Measurements from ENCODE around the gene TFCP2. TPM values are rescaled to one million over a fixed set of nuclear protein-coding genes. Genes with fewer than 3 reads are reported as not detected.

The TFCP2 gene
- total and polyA plus RNA-seq, 2 of the 13 experiments (the other 11 are each of a cell fraction or from before 2014, with no cell fraction given): 7.6 to 10.0 TPM

DNA sequence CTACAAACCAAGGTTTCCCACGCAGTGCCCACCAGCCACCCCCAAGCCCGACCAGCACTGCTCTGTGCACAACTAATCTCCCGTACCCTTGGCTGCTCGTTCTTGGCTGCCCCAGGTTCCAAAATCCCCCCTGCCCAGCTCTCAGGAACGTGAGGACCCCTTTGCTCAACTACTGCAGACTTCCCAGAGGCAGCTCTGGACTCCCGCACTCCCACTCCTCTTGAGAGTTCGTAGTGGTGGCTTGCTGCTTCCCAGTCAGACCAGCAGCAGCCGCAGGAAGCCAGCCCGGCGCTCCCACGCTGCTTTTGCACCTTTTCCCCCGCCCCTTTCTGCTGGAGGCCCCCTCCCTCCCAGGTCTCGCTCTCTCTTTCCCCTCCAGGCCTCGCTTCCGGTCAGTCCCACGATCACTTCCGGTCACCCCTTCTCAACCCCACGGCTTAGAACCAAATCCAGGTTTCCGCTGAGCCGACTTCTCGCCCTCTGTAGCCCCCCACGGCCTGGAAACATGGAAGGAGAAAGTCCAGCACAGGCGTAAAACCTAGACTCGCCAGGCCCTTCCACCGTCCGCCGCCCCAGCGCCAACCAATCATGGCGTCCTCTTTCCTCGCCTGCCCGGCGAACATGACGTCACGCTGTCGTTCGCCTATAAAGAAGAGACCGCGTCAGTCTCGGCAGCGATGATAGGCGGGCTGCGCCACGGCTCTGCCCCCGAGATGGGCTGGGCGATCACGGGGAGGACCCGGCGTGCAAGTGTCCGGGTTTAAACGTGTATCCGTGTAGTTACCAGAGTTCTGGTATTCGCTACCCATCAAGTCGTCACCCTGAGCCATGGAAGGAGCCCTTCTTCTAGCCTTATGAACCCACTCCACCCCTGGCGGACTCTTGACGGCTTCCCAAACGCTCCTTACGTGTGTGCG is at the start of gene TFCP2 (continued):
- TF ChIP-seq, protein P1, sequence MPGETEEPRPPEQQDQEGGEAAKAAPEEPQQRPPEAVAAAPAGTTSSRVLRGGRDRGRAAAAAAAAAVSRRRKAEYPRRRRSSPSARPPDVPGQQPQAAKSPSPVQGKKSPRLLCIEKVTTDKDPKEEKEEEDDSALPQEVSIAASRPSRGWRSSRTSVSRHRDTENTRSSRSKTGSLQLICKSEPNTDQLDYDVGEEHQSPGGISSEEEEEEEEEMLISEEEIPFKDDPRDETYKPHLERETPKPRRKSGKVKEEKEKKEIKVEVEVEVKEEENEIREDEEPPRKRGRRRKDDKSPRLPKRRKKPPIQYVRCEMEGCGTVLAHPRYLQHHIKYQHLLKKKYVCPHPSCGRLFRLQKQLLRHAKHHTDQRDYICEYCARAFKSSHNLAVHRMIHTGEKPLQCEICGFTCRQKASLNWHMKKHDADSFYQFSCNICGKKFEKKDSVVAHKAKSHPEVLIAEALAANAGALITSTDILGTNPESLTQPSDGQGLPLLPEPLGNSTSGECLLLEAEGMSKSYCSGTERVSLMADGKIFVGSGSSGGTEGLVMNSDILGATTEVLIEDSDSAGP (CRISPR knock-in tag; IDR thresholded peaks at IDR 0.05; ENCODE audit: borderline replicate concordance): peak; percentile 87
- TF ChIP-seq HDAC1 (CRISPR knock-in tag; IDR thresholded peaks at IDR 0.05) (peak; percentile 89), SP2 (CRISPR knock-in tag; IDR thresholded peaks at IDR 0.05) (peak; percentile 90), ZFP36L1 (CRISPR knock-in tag; IDR thresholded peaks at IDR 0.05) (no peak), CBFB (CRISPR knock-in tag; IDR thresholded peaks at IDR 0.05) (no peak), ZFP62 (CRISPR knock-in tag; IDR thresholded peaks at IDR 0.05) (no peak), CHD4 (IDR thresholded peaks at IDR 0.05; ENCODE audit: borderline replicate concordance, low read length) (no peak), ZHX1 (CRISPR knock-in tag; IDR thresholded peaks at IDR 0.05; ENCODE audit: low read depth) (peak; percentile 100), ZNF263 (CRISPR knock-in tag; IDR thresholded peaks at IDR 0.05) (no peak; the same call in 1 of the 2 replicates)
- TF ChIP-seq, protein P2, sequence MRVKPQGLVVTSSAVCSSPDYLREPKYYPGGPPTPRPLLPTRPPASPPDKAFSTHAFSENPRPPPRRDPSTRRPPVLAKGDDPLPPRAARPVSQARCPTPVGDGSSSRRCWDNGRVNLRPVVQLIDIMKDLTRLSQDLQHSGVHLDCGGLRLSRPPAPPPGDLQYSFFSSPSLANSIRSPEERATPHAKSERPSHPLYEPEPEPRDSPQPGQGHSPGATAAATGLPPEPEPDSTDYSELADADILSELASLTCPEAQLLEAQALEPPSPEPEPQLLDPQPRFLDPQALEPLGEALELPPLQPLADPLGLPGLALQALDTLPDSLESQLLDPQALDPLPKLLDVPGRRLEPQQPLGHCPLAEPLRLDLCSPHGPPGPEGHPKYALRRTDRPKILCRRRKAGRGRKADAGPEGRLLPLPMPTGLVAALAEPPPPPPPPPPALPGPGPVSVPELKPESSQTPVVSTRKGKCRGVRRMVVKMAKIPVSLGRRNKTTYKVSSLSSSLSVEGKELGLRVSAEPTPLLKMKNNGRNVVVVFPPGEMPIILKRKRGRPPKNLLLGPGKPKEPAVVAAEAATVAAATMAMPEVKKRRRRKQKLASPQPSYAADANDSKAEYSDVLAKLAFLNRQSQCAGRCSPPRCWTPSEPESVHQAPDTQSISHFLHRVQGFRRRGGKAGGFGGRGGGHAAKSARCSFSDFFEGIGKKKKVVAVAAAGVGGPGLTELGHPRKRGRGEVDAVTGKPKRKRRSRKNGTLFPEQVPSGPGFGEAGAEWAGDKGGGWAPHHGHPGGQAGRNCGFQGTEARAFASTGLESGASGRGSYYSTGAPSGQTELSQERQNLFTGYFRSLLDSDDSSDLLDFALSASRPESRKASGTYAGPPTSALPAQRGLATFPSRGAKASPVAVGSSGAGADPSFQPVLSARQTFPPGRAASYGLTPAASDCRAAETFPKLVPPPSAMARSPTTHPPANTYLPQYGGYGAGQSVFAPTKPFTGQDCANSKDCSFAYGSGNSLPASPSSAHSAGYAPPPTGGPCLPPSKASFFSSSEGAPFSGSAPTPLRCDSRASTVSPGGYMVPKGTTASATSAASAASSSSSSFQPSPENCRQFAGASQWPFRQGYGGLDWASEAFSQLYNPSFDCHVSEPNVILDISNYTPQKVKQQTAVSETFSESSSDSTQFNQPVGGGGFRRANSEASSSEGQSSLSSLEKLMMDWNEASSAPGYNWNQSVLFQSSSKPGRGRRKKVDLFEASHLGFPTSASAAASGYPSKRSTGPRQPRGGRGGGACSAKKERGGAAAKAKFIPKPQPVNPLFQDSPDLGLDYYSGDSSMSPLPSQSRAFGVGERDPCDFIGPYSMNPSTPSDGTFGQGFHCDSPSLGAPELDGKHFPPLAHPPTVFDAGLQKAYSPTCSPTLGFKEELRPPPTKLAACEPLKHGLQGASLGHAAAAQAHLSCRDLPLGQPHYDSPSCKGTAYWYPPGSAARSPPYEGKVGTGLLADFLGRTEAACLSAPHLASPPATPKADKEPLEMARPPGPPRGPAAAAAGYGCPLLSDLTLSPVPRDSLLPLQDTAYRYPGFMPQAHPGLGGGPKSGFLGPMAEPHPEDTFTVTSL (CRISPR knock-in tag; IDR thresholded peaks at IDR 0.05; ENCODE audit: borderline replicate concordance): peak; percentile 53; the same call in 1 of the 2 replicates
- TF ChIP-seq, protein P3, sequence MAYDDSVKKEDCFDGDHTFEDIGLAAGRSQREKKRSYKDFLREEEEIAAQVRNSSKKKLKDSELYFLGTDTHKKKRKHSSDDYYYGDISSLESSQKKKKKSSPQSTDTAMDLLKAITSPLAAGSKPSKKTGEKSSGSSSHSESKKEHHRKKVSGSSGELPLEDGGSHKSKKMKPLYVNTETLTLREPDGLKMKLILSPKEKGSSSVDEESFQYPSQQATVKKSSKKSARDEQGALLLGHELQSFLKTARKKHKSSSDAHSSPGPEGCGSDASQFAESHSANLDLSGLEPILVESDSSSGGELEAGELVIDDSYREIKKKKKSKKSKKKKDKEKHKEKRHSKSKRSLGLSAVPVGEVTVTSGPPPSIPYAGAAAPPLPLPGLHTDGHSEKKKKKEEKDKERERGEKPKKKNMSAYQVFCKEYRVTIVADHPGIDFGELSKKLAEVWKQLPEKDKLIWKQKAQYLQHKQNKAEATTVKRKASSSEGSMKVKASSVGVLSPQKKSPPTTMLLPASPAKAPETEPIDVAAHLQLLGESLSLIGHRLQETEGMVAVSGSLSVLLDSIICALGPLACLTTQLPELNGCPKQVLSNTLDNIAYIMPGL (CRISPR knock-in tag; IDR thresholded peaks at IDR 0.05; ENCODE audit: borderline replicate concordance in 1 of 2, low read depth in 1 of 2): peak in 1 of 2 experiments; percentile 55; a peak in 3 of 4 replicates
- TF ChIP-seq, protein P4, sequence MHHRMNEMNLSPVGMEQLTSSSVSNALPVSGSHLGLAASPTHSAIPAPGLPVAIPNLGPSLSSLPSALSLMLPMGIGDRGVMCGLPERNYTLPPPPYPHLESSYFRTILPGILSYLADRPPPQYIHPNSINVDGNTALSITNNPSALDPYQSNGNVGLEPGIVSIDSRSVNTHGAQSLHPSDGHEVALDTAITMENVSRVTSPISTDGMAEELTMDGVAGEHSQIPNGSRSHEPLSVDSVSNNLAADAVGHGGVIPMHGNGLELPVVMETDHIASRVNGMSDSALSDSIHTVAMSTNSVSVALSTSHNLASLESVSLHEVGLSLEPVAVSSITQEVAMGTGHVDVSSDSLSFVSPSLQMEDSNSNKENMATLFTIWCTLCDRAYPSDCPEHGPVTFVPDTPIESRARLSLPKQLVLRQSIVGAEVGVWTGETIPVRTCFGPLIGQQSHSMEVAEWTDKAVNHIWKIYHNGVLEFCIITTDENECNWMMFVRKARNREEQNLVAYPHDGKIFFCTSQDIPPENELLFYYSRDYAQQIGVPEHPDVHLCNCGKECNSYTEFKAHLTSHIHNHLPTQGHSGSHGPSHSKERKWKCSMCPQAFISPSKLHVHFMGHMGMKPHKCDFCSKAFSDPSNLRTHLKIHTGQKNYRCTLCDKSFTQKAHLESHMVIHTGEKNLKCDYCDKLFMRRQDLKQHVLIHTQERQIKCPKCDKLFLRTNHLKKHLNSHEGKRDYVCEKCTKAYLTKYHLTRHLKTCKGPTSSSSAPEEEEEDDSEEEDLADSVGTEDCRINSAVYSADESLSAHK (CRISPR knock-in tag; IDR thresholded peaks at IDR 0.05; ENCODE audit: borderline replicate concordance): no peak

Data from HepG2 (cell line).